ENCODE results near the gene BUD31. TPM values are rescaled to one million over a fixed set of nuclear protein-coding genes. Genes with fewer than 3 reads are reported as not detected.
A peak's percentile ranks its signal among the peaks of the same experiment; 100 is the strongest.

BUD31 gene
- total and polyA plus RNA-seq, 9 of the 15 experiments (the other 6 are each of a cell fraction or from before 2014, with no cell fraction given): 105 to 342 (median 247) TPM

GRCh38 chr7:99394188-99394502 lies 14.6 kb upstream of the BUD31 start:
- no TSS peak for BruUV-seq (replicated peaks)
- FAIRE-seq (no peak), DNase-seq (ENCODE audit: extremely low read depth in 1 of 4, low spot score in 3 of 4) (no peak), ATAC-seq (no peak)
- no peak overlapping the region for H3K4me2 ChIP-seq (ENCODE audit: insufficient read depth, low read length)
- H3K36me3 ChIP-seq (ENCODE audit: control insufficient read depth, insufficient read depth, low read length): peaks cover 96% of the 10 kb centered on the region
- peaks cover 22% of the 10 kb centered on the region; the same call in 1 of the 2 replicates for H4K20me1 ChIP-seq (replicated peaks; ENCODE audit: control insufficient read depth, insufficient read depth, low read length)
- H3K27me3 ChIP-seq (ENCODE audit: control insufficient read depth in 2 of 2, insufficient read depth in 2 of 2, low read length in 2 of 2): no peaks in the 10 kb centered on the region
- H3K27ac ChIP-seq (ENCODE audit: extremely low read depth, low read depth, low read length): no peak overlapping the region
- in situ Hi-C loops (cut with MboI): no loop called here
- ChIA-PET CTCF (ENCODE audit: low intra/inter-chr PET ratio) (no interaction called here), POLR2A (interaction anchor here (0.5 to 4.7 kb wide), 4 partner anchors 14 to 389 kb away, joined by 3 to 35 read pairs (median 3); partner anchors contain the start of genes BUD31, PDAP1 and ZNF394)
- peak overlapping the region in 1 of 2 experiments; percentile 64; a peak in 1 of 4 replicates for H3K9ac ChIP-seq (ENCODE audit: insufficient read depth in 1 of 2, low read depth in 2 of 2, low read length in 2 of 2)
- H3K4me1 ChIP-seq (replicated peaks in 1 of 2; ENCODE audit: control insufficient read depth in 2 of 2, insufficient read depth in 2 of 2, low read length in 2 of 2): peaks cover 0 to 37% of the 10 kb centered on the region in 2 experiments; a peak in 2 of 5 replicates
- H3K4me3 ChIP-seq: no peak overlapping the region
- no peak overlapping the region for H2AFZ ChIP-seq (ENCODE audit: low read depth, low read length)
- no peaks in the 10 kb centered on the region for H3K9me1 ChIP-seq (ENCODE audit: control insufficient read depth, insufficient read depth, low read length)
- intact Hi-C loops (cut with micrococcal nuclease): no loop called here
- no peaks in the 10 kb centered on the region for H3K79me2 ChIP-seq (ENCODE audit: control insufficient read depth, insufficient read depth, low read length)
- TF ChIP-seq SIN3A (IDR thresholded peaks at IDR 0.05; ENCODE audit: borderline replicate concordance in 2 of 2, control insufficient read depth in 1 of 2, low read depth in 2 of 2, low read length in 2 of 2) (no peak), POLR2B (IDR thresholded peaks at IDR 0.05; ENCODE audit: low read depth, partially characterized antibody) (peak; percentile 31), POLR2AphosphoS5 (IDR thresholded peaks at IDR 0.05; ENCODE audit: control insufficient read depth, insufficient read depth, low read depth, low read length) (0 out of 2 replicates have a peak, but pooled peaks have one; percentile 38), RBM17 (IDR thresholded peaks at IDR 0.05; ENCODE audit: borderline replicate concordance, low read depth, low read length) (no peak), BACH1 (tag; IDR thresholded peaks at IDR 0.05) (no peak), POLR2G (IDR thresholded peaks at IDR 0.05; ENCODE audit: low read depth, low read length) (peak; percentile 58), STAG1 (CRISPR knock-in tag; IDR thresholded peaks at IDR 0.05; ENCODE audit: borderline replicate concordance) (no peak), POLR2A (conservative IDR thresholded peaks at IDR 0.05) (0 out of 2 replicates have a peak, but pooled peaks have one; percentile 3)
- H3K9me3 ChIP-seq (replicated peaks; ENCODE audit: control insufficient read depth, insufficient read depth, low read depth, low read length): no peaks in the 10 kb centered on the region
- 89% methylated on average over 4 of the region's 4 CpGs for WGBS (ENCODE audit: insufficient coverage, low coverage, missing lambda C conversion rate)
